Posterior cingulate gyrus (tissue), 11 donors: ENCODE results near the gene CUX1.
A peak's percentile ranks its signal among the peaks of the same experiment; 100 is the strongest.

Experiments used
- DNase-seq, 10 donors: peaks; one replicate each; pipeline versions ENCODE4 v3.0.0 to v3.0.0-alpha.2; 2020 to 2021; ENCODE audit warnings: mixed read lengths in 3 of 10
- intact Hi-C: fragments of 100-400 bp; cut with DNase I; formaldehyde crosslinking; loops from one replicate; pipeline ENCODE4 v1.15.1; 2023

CUX1 gene

GRCh38 chr7:101945034-101945758 is 127.8 kb downstream of the CUX1 start:
- peak in 1 of 10 donors; percentile 12 for DNase-seq
- intact Hi-C loops, result no loop called here

GRCh38 chr7:101947899-101948298 is 130.5 kb downstream of the CUX1 start:
- DNase-seq, result peak in 6 of 10 donors; percentile 27 to 86 (median 38)
- intact Hi-C loops, result no loop called here

DNA sequence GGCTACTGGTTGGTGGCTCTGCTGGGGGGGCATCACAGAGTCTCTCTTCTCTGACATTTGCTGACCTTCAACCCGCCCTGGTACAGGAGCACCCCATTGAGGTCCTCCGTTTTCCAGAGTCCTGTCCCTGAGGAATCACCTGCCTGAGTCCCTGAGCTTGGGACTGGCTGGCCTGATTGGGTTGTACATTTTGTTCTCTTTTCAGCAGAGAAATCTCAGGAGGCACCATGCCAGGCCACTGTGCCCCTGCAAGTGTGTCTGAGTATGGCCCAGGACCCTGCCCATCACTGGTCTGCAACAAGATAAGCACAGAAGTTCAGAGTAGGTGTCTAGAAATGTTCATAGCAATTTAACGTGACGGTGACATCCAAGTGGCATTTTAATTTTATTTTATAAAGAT is 131.2 kb downstream of the CUX1 start:
- intact Hi-C loops, result no loop called here
- no peak for DNase-seq

GRCh38 chr7:101950450-101951119 is 133.2 kb downstream of the CUX1 start:
- DNase-seq, result no peak
- intact Hi-C loops, result no loop called here

- intact Hi-C loops, result no loop called here
- DNase-seq, result peak in 1 of 10 donors; percentile 7
Observed at GRCh38 chr7:101951757-101952156, 134.3 kb downstream of the CUX1 start.

DNA sequence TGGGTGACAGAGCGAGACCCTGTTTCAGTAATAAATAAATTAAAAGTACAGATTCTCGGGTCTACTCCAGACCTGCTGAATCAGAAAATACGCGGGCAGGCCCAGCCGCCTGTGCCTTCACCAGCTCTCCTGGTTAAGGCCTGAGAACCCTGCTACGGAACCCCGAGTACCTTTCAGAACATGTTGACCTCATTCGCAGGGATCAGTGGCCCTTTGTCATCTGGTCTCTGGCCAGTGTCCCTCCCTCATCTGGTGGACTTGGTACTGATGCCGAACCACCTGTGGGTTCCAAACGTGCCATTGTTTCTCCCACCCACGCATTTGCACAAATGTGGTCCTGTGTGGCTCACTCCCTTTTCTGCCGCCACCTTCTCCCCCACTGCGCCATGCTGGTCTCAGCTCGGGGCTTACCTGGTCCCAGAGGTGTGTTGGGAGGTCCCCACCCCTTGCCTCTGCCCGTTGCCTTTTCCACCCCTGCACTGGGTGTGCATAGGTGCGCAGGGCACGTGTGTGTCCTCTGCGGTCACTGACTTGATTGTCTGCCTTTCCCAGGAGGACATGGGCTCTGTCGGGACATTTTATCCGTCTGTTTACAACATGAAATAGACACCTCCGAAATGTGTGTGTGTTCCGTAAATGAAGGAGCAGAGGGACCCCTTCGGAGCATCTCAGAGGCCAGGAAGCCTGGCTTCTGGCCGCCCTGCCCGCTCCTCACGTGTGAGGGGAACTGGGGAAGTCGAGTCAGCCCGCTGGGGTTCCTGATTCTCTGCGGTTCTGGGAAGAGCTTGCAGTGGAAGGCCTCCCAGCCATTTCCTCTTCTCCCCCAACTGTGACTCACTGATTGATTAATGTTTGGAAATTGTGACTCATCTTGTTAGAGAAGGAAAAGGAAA is 135.2 kb downstream of the CUX1 start:
- intact Hi-C loops, result no loop called here
- no peak for DNase-seq

DNA sequence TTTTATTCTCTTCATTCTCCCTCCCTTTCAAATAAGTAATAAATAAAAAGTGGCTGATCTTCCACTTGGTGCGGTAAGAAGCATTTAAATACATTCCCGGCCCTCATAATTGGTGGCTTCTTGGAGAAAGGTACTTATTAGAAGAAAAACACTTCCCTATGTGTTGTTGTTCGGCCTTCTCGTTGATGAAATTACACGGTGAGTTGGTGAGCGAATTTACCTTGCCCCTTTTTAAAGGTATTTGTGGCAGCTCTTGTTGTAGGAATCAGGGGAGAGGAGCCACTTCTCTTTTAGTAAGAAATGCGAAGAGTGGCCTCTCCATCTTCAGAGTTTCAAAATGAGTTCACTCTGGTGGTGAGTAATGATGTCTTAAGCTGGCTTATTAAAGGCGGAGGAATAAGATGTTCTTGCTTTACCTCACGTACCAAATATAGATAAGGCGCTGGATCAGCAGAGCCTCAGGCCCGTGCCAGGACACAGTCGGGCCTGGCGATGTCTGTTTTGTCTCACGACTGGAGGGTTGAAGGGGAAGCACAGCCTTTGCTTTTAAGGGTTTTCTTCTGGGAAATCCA is 135.9 kb downstream of the CUX1 start:
- intact Hi-C loops, result no loop called here
- DNase-seq, result no peak

- intact Hi-C loops, result no loop called here
Observed at GRCh38 chr7:101954499-101954898, 137.1 kb downstream of the CUX1 start.

GRCh38 chr7:101956130-101956529 is 138.7 kb downstream of the CUX1 start:
- intact Hi-C loops, result no loop called here
- no peak for DNase-seq

More at GRCh38 chr7:101954499-101954898, 137.1 kb downstream of the CUX1 start:
- no peak for DNase-seq

- intact Hi-C loops, result no loop called here
- DNase-seq, result no peak
Observed at GRCh38 chr7:101957744-101958525, 140.5 kb downstream of the CUX1 start.

DNA sequence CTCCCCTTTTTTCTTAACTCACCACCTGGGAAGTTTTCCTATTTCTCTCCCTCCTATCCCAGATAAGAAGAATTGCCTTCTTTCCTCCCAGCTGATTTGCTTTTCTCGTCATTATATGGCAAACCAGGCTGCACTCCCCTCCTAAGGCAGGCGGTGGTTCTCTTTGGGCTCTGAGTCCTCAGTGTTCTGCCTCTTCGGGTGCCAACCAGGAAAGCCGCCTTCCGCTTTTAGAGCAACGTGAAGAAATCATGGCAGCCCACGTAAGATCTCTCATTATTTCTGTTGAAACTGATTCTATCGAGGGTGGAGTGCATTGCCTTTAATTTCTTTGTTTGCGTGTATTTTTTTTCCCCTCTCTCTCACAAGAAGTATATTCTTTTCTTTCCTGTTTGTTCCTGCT is 141.9 kb downstream of the CUX1 start:
- intact Hi-C loops, result no loop called here
- peak in 1 of 10 donors; percentile 62 for DNase-seq

DNA sequence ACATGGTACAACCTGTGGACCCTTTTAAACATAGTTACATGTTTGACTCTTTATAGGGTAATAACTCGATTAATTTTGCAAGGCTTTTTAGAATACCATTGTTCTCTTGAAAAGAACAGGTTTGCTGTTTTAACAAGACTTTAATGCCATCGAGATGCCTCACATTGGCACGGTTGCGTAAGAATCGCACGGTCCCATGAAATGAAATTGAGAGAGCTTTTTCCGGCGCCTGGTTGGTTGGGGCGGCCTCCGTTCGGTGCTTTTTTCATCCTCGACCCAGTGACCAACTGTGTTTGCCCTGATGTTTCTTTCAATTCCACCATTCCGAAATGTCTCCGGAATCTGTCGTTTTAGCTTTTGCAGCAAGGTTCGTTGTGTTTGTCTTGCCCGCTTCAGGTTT is 142.4 kb downstream of the CUX1 start:
- intact Hi-C loops, result no loop called here

DNA sequence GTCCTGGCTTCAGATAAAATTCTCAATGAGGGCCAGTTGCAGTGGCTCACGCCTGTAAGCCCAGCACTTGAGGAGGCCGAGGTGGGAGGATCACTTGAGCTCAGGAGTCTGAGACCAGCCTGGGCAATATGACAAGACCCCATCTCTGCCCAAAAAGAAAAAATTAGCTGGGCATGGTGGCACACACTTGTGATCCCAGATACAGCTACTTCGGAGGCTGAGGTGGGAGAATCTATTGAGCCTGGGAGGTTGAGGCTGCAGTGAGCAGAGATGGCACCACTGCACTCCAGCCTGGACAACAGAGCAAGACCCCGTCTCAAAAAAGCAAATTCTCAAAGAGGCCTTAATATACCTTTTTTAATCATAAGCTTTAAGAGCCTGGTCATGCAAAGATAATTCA is 142.9 kb downstream of the CUX1 start:
- intact Hi-C loops, result no loop called here
- DNase-seq, result peak in 1 of 10 donors; percentile 7

More for the DNA sequence above, 142.4 kb downstream of the CUX1 start:
- peak in 1 of 10 donors; percentile 17 for DNase-seq

DNA sequence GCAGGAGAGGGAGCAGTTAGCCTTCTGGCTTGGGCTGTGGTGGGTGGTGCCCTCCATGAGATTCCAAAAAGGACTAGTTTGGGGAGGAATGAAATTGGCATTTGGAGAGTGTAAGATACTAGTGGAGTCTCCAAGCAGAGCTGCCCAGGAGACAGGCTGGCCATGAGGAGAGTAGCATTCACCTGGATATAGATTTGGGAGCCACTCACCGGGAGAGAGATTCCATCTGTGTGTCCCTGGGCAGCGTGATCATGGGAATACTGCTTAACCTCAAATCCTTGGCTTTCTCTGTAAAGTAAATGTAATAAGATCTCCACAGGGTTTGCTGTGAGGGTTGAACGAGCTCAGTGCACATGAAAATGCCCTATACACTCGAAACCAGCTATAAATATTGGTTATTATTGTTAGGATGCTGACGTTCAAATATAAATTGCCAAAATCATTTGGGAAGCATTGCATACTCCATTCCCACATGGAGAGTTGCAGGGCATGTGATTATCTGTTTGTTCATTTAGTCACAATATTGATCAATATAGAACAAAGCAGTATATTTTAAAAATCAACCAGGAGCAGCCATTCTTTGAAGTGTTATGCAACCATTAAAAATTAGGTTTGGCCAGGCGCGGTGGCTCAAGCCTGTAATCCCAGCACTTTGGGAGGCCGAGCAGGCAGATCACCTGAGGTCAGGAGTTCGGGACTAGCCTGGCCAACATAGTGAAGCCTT is 143.7 kb downstream of the CUX1 start:
- peak in 1 of 10 donors; percentile 24 for DNase-seq
- intact Hi-C loops, result no loop called here

GRCh38 chr7:101961811-101962210 is 144.4 kb downstream of the CUX1 start:
- DNase-seq, result no peak
- intact Hi-C loops, result no loop called here

DNA sequence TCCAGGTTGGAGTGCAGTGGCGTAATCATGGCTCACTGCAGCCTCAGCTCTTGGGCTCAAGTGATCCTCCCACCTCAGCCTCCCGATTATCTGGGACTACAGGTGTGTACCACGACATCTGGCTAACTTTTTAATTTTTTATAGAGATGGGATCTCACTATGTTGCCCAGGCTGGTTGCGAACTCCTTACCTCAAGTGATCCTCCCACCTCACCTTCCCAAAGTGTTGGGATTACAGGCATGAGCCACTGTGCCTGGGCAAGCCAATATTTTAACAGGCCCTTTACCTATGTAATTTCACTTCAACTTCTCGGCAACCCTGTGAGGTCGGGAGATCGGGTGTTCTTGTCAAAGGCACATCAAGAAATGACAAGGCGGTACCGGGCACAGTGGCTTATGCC is 146.3 kb downstream of the CUX1 start:
- intact Hi-C loops, result no loop called here
- DNase-seq, result peak in 1 of 10 donors; percentile 29

DNA sequence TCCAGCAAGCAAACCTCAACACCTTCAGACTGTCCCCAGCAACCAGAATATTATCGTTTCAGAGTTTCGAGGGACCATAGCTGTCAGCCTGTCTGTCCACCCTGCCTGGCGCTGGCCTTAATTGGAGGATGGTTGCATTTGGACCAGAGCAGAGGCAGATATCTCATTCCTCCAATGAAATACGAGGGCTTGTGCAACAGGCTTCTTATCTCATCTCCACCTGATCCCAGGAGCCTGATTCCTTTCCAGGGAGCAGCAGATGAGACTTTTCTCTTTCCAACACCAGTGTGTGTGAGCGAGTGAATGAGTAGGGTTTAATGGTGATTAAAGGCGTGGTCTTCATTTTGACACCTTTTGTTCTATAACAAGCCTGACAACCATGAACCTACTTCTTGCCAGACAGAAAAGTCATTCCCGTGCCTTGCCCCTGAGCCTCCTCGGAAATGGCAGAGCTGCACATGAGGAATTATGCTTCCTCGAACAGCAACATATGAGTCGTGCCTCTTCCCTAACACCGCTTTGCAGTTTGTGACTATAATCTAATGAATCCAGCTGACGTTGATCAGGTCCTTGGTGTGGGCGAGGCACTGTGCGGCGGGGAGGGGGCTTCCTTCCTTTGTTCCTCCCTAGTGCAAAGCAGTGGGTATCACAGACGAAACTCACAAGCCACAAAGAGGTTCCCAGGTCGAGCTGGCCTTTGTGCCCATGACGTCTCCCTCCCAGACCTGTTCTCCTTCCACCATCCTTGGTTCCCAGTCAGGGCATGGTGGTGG is 147.4 kb downstream of the CUX1 start:
- peak in 1 of 10 donors; percentile 36 for DNase-seq
- intact Hi-C loops, result no loop called here

DNA sequence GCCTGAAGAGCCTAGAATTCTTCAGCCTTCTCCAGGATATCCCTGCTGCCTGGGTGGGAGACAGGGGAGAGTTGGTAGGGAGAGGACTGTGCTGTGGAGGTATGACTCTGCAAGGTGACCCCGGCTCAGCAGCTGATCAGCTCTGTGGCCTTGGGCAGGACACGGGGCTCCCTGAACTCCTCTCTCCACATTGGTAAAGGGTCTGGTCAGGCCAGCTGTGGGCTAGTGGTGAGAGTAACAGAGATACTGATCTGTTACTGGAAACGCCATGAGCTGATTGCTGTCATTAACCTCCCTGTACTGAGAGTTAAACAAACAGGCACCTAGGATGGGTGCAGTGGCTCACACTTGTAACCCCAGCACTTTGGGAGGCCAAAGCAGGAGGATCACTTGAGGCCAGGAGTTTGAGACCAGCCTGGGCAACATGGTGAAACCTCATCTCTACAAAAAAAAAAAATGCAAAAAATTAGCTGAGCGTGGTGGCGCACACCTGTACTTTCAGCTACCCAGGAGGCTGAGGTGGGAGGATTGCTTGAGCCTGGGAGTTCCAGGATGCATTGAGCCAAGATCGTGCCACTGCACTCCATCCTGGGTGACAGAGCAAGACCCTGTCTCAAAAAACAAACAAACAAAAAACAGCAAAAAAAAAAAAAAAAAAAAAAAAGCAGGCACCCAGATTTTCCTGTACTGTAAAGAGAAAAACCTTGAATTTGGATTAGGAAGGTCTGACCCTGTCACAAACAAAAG is 151.5 kb downstream of the CUX1 start:
- peak in 1 of 10 donors; percentile 27 for DNase-seq
- intact Hi-C loops, result no loop called here
